ENCODE measurements around the gene COL23A1.
"Not testable (repeated sequence)": the region's sequence is repeated elsewhere in the genome, so short reads cannot be mapped to it uniquely, and the experiment has no call there.

Gene COL23A1

DNA sequence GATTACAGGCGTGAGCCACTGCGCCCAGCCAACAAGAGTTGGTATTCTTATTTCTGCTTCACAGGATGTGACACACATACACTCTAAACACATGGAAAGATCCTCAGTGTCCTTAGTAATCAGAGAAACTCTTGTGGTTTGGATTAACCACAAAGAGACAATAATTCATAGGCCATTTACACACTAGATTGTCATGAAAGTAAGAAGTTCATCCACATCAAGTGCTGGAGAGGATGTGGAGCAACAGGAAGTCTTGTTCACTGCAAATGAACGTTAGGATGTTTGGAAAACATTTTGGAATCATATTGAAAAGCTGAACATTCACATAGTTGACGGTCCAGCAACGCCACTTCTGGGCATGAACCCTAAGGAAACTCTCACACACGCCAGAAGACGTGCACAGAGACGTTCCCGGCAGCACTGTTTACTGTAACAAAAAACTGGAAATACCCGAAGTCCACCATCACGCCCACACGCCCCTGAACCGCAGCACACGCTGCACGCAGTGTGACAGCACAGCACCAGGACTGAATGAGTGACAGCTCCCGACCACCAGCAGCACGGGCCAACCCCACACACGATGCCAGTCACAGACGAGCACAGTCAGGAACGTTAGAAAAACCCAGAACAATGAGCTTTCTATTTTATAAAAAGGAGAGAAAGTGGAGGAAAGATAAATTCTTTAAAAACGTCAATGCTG is 87.6 kb downstream of the COL23A1 start:
- no peak for DNase-seq

DNA sequence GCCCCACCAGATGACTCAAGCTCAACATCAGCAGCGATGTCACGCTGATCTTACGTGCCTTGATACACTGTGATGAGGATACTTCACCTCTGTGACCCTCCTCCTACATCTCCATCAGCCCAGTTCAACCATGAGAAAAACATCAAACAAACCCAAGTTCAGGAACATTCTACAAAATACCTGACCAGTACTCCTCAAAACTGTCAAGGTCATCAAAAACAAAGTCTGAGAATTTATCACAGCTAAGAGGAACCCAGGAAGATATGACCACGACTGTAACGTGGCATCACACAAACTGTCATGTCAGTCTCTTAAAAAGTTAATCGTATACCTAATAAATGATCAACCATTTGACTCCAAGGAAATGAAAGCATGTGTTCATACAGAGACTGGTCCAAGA is 90.8 kb downstream of the COL23A1 start:
- no peak for DNase-seq

DNA sequence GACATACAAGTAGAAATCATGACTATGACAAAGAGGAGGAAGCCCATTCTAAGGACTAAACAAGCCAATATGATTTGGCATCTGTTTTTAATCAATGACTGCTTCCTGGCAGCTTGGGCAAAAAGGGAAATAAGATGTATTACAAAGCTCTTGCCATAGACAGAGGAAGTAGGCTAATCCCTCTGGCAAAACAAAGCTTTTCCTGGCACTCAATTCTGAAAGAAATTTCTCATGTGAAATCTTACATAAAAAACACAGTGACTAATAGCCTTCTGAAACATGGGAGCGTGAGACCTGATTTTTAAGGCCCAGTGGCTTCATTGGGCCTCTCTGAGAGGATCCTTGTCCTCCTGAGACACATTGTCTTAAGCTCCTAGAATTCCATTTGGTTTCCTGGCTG is 93.6 kb downstream of the COL23A1 start:
- DNase-seq: no peak

GRCh38 chr5:178496214-178496613 is 94.0 kb downstream of the COL23A1 start:
- DNase-seq: no peak

GRCh38 chr5:178495706-178496105 is 94.5 kb downstream of the COL23A1 start:
- no peak for DNase-seq

DNA sequence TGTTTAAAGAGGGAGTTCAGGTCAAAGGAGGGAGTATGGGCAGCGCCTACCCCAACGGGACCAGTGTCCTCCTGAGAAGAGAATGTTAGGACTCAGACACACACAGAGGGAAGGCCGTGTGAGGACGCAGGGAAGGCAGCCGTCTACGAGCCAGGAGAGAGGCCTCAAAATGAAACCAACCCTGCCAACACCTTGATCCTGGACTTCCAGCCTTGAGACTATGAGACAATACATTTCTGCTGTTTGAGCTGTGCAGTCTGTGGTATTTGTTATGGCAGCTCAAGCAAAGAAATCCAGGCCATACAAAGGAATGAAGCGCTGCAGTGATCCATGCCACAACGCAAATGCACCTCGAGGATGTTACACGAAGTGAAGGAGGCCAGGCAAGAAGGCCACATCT is 97.9 kb downstream of the COL23A1 start:
- DNase-seq: no peak

DNA sequence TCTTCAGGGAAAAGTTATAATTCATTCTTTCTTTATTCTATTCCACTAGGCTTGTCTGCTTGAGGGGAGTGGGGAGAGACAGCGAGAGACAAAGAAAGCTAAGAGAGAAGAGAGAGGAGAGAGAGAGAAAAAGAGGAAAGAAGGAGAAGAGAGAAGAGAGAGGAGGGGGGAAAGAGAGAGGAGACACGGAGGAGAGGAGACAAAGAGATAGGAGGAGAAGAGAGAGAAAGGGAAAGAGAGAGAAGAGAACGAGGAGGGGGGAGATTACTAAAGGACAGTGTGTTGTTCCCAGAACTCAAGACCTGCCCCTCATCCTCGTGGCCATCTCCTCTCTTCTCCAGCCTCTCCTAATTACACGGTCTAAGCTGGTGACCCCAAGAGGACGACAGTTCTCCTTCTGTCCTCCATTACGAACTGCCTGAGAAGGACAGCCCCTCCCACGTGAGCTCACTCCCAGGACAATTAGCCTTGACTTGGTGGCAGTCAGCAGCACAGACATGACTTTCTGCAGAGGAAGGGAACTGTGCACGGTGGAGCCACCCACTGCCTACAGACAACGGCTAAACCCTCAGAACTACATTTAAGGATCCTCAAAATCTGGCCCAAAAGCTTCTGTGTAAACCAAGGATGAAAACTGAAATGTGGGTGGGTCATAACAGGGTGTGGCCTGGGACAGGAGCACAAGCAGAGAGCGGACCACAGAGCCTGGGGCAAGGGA is 99.1 kb downstream of the COL23A1 start:
- no peak for DNase-seq

DNA sequence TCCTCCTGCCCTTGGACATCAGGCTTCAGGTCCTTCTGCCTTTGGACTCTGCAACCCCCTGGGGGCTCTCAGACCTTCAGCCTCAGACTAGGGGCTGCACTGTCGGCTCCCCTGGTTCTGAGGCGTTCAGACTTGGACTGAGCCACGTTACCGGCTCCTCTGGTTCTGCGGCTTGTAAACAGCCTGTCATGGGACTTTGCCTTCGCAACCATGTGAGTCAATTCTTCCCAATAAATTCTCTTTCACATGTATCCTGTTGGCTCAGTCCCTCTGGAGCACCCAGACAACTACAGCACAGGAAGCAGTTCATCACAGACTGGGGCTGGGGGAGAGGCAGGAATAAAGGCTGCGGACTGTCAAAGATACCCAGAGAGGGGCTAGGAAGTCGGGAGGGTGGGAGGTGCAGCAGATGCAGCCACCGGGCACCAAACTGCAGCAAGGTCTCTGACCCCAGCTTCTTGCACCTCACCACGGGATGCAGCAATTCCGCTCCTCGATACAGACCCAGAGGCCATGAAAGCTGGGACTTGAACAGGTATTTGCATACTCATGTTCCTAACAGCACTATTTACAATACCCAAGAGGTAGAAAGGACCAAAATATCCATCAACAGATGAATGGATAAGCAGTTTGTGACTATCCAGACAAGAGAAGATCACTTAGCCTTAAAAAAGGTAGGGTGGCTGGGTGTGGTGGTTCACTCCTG is 100.8 kb downstream of the COL23A1 start:
- no peak for DNase-seq

- no peak for DNase-seq
These were observed 101.5 kb downstream of the COL23A1 start for GRCh38 chr5:178488696-178489095.

DNA sequence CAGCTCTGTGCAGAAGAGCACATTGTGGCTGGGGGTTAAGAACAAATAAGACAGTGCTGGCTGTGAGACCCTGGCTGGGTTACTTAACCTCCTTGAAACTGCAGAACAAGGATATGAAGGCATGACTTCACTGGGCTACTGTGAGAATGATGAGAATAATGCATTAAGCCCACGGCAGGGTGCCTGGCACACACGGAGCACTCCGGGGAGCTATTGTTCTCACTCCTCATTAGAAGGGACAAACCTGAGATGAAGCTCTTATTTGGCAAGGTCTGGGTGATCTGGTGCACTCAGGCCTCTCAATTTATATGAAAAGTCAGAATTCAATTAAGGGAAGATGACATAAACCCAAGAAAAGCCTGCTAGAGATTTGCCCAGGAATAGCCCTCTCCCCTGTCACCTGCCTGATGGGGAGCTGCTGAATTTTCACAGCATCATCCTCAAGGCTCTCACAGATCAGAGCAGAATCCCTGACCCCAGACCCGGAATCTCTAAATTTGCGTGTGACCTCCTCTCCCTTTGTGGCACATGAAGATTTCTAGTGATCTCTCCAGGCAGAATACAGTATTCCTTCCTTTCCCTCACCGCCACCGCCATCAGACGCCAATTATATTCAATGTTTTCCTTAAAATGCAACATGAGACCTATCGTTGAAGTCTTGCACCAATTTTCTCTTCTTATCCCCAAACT is 102.1 kb downstream of the COL23A1 start:
- no peak for DNase-seq

- not testable (repeated sequence) for DNase-seq
These were observed 103.2 kb downstream of the COL23A1 start for GRCh38 chr5:178486878-178487512.

GRCh38 chr5:178486239-178486641 is 104.0 kb downstream of the COL23A1 start:
- no peak for DNase-seq

- no peak for DNase-seq
These were observed 106.6 kb downstream of the COL23A1 start for GRCh38 chr5:178483620-178484019.

DNA sequence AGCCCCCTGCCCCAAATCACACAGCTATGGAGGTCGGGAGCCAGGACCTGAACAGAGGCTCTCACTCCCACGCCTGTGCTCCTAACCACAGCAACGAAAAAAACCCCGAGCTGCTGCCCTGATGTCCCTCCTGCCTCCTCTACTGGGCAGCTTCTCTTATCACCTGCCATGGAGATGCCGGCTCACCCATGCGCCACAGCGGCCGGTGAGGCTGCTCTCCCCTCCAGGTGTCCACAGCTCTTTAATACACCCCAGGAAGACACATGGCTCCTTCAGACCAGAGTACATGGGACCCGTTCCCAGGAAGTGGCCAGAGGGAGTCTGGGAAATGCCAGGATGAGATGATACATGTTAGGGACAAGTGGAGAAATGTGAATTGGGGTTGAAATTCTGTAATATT is 110.9 kb downstream of the COL23A1 start:
- no peak for DNase-seq

GRCh38 chr5:178478370-178478769 is 111.8 kb downstream of the COL23A1 start:
- DNase-seq: no peak

DNA sequence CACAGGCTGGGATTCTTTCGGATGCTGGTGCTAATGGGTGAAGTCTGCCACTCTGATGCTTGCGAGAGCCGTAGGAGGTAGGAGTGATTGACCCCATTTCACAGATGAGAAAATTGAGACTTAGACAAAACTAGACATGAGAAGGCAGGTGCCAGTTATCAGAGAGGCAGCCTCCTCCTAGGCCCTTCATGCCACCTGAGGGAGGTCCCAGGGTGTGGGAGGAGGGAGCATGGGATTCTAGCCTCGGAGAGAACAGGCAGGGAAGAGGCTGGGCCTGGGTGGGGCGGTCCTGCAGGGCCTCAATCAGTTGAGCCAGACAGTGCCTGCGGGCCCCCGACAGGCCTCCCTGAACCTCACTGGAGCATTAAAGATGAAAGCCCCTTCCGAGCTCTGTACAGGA is 112.4 kb downstream of the COL23A1 start:
- no peak for DNase-seq

GRCh38 chr5:178476972-178477754 is 113.0 kb downstream of the COL23A1 start:
- DNase-seq: no peak

GRCh38 chr5:178476531-178476930 is 113.7 kb downstream of the COL23A1 start:
- DNase-seq: no peak

DNA sequence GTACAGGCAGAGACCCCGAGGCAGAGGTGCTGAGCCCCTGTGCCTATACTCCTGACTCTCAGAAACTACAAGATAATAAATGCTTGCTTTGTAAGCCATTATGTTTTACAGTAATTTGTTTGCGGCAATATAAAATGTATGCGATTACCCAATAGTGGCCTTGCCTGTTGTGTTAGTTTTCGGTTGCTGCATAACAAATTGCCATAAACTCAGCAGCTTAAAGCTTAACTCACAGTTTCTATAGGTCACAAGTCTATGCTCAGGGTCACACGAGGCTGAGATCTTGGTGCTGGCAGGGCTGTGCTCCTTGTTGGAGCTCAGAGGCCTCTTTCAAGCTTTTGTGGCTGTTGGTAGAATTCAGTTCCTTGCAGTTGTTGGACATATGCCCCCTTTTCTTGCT is 114.8 kb downstream of the COL23A1 start:
- no peak for DNase-seq

- no peak for DNase-seq
These were observed 115.5 kb downstream of the COL23A1 start for GRCh38 chr5:178474562-178475184.

GRCh38 chr5:178473854-178474253 is 116.3 kb downstream of the COL23A1 start:
- DNase-seq: no peak

DNA sequence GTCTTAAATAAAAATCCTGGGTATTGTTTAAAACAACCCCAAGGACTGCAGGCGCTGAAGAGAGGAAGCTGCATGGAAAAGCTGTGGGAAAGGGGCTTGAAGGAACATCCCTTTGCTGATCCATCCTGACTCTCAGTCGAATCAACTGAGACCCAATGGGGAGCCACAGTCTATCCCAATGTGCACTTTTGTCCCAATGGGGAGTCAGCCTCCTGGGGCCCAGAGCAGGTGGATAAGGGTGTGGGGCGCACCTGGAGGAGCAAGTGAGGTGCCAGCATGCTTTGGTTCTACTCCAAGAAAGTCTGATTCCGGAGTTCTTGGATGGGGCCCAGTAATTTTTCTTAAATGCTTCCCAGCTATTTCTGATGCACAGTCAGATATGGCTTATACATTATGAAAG is 118.1 kb downstream of the COL23A1 start:
- no peak for DNase-seq

Data from activated CD4-positive, CD25-positive, alpha-beta regulatory T cell treated with anti-CD3 and anti-CD28 coated beads, Interleukin-2, amount 50 U/mL, for 72 hours (primary cell).